HL-60 (cell line): ENCODE data around the gene CDH23.

Experiments used
- POLR2AphosphoS5 ChIP-seq: IDR thresholded peaks from 2 replicates; pipeline ENCODE4 v1.6.1; 2012; ENCODE audit warnings: low read depth
- TF ChIP-seq, protein P1 (sequence below): IDR thresholded peaks from one replicate; pipeline ENCODE4 v1.5.1; 2011; ENCODE audit warnings: low read length, control low read depth, inconsistent platforms; ENCODE audit not compliant: insufficient read depth
- TF ChIP-seq, protein P2 (sequence below): IDR thresholded peaks from 2 replicates; pipeline ENCODE4 v1.6.1; 2012; ENCODE audit warnings: low read depth; ENCODE audit not compliant: insufficient replicate concordance

- TF ChIP-seq POLR2AphosphoS5 = no peak
- TF ChIP-seq, protein P1, sequence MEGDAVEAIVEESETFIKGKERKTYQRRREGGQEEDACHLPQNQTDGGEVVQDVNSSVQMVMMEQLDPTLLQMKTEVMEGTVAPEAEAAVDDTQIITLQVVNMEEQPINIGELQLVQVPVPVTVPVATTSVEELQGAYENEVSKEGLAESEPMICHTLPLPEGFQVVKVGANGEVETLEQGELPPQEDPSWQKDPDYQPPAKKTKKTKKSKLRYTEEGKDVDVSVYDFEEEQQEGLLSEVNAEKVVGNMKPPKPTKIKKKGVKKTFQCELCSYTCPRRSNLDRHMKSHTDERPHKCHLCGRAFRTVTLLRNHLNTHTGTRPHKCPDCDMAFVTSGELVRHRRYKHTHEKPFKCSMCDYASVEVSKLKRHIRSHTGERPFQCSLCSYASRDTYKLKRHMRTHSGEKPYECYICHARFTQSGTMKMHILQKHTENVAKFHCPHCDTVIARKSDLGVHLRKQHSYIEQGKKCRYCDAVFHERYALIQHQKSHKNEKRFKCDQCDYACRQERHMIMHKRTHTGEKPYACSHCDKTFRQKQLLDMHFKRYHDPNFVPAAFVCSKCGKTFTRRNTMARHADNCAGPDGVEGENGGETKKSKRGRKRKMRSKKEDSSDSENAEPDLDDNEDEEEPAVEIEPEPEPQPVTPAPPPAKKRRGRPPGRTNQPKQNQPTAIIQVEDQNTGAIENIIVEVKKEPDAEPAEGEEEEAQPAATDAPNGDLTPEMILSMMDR = no peak
- TF ChIP-seq, protein P2, sequence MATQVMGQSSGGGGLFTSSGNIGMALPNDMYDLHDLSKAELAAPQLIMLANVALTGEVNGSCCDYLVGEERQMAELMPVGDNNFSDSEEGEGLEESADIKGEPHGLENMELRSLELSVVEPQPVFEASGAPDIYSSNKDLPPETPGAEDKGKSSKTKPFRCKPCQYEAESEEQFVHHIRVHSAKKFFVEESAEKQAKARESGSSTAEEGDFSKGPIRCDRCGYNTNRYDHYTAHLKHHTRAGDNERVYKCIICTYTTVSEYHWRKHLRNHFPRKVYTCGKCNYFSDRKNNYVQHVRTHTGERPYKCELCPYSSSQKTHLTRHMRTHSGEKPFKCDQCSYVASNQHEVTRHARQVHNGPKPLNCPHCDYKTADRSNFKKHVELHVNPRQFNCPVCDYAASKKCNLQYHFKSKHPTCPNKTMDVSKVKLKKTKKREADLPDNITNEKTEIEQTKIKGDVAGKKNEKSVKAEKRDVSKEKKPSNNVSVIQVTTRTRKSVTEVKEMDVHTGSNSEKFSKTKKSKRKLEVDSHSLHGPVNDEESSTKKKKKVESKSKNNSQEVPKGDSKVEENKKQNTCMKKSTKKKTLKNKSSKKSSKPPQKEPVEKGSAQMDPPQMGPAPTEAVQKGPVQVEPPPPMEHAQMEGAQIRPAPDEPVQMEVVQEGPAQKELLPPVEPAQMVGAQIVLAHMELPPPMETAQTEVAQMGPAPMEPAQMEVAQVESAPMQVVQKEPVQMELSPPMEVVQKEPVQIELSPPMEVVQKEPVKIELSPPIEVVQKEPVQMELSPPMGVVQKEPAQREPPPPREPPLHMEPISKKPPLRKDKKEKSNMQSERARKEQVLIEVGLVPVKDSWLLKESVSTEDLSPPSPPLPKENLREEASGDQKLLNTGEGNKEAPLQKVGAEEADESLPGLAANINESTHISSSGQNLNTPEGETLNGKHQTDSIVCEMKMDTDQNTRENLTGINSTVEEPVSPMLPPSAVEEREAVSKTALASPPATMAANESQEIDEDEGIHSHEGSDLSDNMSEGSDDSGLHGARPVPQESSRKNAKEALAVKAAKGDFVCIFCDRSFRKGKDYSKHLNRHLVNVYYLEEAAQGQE = no peak
Measured at GRCh38 chr10:71370031-71370430, 26.7 kb upstream of the CDH23 start.
